Uterus (tissue), 2 donors: ENCODE results near the gene FOXC2.

Experiments used
- POLR2A ChIP-seq, 2 donors: fragments of 450-650 bp; IDR thresholded peaks; one replicate each; pipeline ENCODE4 v1.6.1; 2016; ENCODE audit warnings: antibody characterized with exemption in 2 of 2, mild to moderate bottlenecking in 1 of 2, moderate library complexity in 1 of 2
- TF ChIP-seq, protein P1 (sequence below), 4 experiments: fragments of 200-600 bp in 2 of 4; fragments of 450-650 bp in 2 of 4; sonication (generic) in 2 of 4; IDR thresholded peaks; one replicate each; pipeline ENCODE4 v1.5.1; 2016 to 2019; ENCODE audit warnings: antibody characterized with exemption in 4 of 4, mild to moderate bottlenecking in 2 of 4, moderate library complexity in 1 of 4

DNA sequence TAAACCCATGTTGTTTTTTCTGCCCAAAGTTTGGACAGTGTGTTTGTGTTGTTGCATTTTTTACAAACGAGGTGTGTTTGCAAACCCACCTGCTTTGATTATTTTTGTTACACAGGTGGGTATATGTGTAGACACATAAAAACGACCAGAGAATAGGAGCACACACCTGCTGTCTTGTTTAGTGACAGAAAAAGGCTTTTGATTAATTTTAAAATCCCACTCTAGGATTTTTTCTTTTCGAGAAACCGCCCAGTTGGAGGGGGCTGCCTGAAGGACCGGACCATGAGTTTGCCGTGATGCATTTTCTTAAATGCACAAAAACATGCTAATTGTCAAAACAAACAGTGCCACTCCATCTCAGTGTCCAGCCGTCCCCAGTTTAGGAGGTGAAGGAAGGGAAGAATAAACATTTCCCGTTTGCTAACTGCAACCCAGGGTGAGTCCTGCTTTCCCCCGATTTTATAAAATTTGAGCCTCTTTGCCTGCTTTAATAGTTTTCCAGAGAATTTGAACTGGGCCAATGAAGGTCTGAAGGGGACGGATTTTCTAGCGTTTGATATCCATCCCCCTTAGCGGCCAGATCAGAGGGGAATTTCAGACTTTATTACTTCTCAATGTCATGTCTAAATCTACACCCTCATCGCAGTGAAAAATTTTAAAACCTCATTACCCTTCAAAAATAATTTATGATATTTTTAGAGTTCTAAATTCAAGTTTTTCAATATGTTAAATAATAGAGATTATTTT lies 3.2 kb downstream of the FOXC2 start:
- TF ChIP-seq, protein P1, sequence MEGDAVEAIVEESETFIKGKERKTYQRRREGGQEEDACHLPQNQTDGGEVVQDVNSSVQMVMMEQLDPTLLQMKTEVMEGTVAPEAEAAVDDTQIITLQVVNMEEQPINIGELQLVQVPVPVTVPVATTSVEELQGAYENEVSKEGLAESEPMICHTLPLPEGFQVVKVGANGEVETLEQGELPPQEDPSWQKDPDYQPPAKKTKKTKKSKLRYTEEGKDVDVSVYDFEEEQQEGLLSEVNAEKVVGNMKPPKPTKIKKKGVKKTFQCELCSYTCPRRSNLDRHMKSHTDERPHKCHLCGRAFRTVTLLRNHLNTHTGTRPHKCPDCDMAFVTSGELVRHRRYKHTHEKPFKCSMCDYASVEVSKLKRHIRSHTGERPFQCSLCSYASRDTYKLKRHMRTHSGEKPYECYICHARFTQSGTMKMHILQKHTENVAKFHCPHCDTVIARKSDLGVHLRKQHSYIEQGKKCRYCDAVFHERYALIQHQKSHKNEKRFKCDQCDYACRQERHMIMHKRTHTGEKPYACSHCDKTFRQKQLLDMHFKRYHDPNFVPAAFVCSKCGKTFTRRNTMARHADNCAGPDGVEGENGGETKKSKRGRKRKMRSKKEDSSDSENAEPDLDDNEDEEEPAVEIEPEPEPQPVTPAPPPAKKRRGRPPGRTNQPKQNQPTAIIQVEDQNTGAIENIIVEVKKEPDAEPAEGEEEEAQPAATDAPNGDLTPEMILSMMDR (IDR thresholded peaks at IDR 0.05), result no peak
- no peak for TF ChIP-seq POLR2A (IDR thresholded peaks at IDR 0.05)
